Hematopoietic multipotent progenitor cell (in vitro differentiated cells): ENCODE measurements around the gene GABBR2. TPM values are rescaled to one million over a fixed set of nuclear protein-coding genes. Genes with fewer than 3 reads are reported as not detected.

Source experiments
- DNase-seq, 3 donors: peaks; one replicate each; pipeline ENCODE4 v3.0.0-alpha.2; 2011 to 2015; ENCODE audit warnings: low read depth in 2 of 3, low spot score in 2 of 3
- total RNA-seq: library from RNA; depleted of rRNA; stranded (reverse); fragments of >200 nt; gene quantifications from one replicate; pipeline ENCODE4 v1.2.3, GENCODE V29; 2012

The GABBR2 gene
- total RNA-seq, 1 donor = not detected

DNA sequence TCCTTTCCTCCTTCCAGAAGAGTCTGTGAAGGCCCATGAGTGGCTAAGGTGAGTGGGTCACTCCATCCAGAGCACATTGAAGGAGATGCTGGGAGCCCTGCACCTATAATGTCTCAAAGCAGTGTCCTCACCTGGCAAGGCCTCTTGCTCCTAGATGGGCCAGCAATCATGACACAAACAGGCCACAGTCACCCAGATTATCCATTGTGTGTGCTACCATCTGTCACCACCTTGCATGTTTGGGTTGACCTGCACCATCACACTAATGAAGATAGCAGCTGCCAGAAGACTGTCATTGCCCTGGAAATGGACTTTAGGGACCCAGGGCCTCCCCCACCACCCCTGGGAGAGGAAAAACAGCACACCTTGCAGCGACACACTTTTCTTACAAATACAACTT, 69.6 kb downstream of the GABBR2 start:
- no peak for DNase-seq

DNA sequence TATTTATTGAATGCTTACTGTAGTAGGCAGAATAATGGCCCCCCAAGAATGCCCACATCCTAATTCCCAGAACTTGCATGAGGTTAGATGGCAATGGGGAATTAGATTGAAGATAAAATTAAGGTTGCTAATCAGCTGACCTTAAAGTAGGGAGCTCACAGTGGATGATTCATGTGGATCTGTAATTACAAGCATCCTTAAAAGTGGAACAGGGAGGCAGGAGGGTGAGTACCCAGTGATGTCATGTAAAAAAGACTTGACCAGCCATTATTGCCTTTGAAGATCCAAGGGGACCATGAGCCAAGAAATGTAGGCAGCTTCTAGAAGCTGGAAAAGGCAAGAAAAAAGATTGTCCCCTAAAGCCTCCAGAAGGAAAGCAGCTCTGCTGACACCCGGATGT, 71.4 kb downstream of the GABBR2 start:
- DNase-seq = no peak

DNA sequence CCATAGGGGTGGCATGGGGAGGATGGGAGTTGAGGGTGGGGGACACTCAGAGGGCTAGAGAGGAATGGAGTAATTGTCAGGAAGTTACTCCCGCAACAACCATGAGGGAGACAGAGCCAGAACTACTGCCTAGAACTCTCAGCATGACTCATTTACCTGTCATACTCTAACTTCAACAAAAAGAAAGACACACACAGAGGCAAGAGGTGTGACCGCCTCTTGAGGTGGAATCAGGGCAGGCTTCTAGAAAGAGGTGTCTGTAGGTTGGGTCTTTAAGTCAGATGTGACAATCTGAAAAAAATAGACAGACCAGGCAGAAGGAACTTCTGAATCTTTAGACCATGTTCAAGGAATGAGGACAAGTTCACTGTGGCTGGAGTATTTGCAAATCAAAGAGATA, 73.4 kb downstream of the GABBR2 start:
- no peak for DNase-seq

DNA sequence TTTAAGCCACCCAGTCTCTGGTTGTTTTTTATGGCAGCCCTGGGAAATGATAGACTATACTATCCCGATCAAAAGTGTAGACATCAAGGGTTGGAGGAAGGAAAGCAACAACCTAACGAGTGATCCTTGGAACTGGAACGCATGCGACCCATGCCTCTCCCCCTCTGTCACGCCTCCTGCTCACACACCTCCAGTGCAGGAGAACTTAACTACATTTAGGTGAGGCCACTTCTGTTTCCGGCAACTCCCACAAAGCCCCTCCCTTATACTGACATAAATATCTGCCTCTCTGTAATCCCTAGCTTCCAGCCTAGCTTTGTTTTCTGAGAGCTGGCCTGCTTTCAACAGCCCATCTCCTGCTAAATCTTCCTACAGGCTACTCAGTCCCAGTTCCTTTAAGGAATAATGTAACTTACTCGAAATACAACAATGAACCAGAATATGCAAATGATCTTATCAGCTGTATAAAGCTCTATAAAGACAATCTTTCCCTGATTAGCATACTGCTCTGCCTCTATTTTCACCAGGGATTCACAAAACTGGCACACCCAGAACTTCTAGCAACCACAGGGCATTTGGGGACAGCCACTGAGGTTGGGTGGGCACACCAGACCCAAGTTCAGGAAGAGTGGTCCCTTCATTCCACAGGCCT, 73.9 kb downstream of the GABBR2 start:
- no peak for DNase-seq

DNA sequence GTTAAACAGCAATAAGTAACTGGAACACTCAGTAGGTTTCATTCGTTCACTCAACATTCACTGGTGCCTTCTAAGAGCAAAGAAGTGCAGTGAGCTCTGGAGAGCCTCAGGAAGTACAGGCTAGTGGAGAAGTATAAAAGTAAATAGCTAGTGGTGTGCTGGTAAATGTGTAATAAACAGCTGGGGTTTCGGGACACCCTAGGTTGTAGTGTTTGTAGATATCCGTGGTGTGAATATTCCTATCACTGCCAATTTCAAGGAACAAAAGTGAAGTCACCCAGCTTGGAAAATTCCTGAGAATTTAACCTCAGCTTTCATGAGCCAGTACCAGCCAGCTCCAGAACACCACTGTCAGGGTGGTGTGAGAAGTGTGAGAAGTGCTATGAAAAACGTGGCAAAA, 75.9 kb downstream of the GABBR2 start:
- DNase-seq = no peak

DNA sequence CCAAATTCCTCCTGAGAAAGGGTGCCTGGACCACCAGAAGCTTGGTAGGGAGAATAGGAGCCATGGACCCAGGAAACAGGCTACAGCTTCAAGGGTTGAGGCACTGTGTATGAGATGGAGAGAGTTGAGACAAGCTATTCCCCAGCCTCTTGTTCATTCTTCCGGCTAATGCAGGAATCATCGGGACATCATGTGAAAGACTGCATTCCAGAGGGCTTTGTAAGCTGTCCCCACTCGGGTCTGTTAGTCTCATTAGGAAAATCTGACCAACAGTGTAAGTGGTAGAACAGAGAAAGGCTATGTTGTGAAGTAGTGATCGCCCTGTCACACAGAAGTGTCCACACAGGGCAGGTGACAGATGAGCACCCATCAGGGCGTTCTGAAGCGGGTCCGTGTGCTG, 81.4 kb downstream of the GABBR2 start:
- DNase-seq = no peak

DNA sequence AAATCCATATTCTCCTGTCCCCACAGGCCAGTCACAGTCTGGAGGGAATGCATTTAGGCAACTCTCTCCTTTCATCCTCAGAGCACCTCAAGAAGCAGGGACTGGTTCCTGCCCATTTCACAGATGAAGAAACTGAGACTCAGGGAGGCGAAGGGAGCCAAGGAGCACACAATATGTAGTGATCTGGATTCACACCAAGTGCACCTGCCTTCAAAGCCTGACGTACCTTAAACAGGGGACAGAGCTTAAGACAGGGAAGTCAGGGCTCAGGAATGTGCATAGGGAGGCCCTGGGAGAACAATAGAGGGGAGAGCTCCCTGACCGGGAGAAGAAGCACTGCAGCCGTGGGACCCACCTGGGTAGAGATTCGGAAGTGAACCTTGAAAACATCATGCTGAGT, 83.0 kb downstream of the GABBR2 start:
- DNase-seq = no peak

DNA sequence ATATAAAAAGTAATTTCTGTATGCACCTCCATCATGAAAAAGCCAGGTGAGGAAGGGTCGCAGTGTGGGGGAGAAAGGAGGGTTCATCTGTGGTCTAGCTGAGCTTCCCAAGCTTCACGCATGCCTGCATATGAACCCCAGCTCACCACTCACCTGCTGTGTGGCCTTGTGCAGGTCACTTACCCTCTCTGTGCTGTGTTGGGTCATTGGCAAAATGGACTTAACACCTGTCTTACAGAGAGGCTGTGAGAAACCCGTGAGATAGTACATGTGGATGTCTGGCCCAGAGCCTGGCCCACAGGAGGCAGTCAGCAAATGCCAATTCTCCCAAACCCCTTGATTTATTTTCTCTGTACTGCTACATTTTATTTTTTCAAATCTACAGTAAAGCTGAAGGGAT, 88.9 kb downstream of the GABBR2 start:
- no peak for DNase-seq

DNA sequence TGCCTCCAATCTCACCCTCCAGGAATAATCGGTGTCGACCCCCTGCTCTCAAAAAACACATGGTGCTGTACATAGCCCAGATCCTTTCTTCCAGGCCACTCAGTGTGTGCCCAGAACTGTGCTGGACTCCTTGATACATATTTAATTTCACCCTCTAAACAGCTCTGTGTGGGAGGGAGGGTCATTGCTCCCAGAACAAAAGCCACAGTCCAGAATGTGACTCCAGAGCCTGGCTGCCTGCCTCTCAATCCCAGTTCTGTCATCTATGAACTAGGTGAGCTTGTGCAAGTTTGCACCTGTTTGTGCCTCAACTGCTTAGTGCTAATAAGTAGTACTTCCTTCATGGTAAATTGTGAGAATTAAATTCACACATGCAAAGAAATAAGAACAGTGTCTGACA, 93.1 kb downstream of the GABBR2 start:
- DNase-seq = no peak

DNA sequence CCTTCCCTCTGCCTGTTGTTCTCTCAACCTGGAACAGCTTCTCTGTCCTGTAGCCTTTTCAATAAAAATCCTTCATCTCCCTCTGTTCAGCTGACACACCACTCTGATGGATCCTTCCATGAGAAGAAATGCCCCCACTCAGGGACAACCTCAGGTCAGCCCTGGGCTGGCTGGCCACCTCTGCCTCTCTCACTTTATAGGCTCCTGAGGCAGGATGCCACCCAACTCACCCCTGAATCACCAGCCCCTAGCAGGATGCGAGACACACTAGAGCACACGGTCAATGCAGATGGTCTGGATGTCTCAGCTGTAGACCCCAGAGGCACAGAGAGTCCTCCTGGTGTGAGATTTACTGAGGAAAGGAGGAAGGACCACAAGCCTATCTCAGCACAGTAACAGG, 93.8 kb downstream of the GABBR2 start:
- DNase-seq = no peak

DNA sequence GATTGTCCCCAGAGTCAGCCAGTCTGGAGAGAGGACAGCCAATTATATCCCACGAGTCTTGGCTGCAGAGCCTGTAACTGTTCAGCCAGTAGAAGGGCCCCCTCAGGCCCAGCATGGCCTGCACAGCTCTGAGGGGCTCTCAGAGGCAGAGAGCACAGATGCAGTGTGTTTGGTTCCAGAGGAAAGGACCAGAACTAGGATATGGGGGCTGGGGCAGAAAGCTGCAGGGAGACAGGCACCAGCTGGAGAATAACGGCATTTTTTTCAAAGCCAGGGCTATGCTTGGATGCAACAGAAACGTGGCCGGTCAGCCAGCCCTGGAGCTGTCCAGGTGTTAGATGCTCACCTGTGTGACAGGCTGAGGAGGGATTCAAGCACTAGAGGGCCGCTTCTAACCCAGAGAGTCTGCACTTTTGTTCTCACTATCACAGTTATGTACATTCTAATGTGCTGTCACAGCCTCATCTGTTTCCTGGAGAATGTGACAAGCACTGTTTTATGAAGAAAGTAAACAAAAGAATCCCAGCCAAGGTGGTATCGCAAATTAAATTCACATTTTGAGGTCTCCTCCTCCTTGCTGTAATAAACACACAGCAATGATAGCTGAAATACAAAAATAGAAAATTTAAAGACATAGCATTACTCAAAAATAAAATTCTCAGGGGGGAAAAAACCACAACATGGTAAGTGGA, 96.5 kb downstream of the GABBR2 start:
- DNase-seq = no peak

DNA sequence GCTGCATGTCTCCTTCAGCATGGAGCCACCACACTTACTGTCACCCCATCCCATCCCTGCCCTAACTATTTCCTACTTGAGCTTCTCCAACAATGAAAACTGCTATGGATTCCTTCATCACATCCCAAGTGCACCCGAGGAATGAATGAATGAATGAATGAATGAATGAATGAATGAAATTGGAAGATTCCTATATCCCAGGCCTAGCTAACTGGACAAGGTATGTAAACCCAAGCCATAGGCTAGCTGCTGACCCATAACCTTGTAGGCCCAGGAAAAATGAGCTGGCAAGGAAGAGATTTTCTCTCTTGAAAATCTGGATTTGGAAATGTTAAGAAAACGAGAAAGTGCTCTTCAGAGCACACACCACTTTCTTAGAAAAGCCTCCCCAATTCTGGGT, 97.4 kb downstream of the GABBR2 start:
- DNase-seq = no peak

DNA sequence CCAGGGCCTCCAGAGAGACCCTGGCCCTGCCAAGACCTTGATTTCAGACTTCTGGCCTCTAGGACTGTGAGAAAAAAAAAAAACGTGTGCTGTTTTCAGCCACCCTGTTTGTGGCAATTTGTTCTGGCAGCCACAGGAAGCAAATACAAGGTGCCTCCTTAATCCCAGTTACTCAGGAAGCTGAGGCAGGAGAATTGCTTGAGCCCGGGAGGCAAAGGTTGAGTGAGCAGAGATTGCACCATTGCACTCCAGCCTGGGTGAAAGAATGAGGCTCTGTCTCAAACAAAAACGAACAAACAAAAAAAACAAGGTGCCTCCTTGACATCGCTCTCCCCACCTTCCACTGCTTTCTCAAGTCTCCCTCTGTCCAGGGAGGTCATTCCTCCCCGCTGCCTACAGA, 98.0 kb downstream of the GABBR2 start:
- DNase-seq = peak in 1 of 3 donors; percentile 1

DNA sequence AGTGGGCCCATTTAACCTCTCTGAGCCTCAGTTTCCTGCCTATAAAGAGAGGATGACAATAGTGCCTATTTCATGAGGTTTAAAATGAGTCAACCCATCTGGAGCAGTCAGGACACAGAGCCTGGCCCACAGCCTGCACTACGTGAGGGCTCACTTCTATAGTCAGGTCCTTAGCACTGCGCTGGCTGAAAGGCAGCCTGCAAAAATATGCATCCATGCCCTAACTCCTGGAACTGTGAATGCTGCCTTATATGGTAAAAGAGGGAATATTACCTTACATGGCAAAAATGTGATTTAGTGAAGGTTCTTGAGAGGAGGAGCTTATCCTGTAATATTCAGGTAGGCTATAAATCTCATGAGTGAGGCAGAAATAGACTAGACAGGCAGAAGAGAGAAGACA, 98.5 kb downstream of the GABBR2 start:
- DNase-seq = no peak

DNA sequence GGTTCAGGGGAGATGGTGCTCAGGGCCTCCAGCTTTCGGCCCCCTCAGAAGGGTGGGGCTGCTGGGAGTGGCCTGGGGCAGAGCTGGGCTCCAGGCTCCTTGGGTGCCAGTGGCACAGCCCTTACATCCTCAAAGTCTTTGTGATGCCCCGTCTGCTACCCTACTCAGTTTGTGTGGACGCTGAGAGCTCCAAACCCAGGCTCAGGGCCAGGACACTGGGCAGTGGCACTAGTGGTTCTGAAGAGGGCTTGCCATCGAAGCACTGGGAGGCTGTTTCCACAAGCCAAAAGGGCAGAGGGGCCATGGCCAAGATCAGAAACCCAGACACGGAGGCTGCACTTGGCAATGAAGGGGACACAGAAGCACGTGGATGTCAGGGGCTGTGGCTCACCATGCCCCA, 99.1 kb downstream of the GABBR2 start:
- DNase-seq = no peak

DNA sequence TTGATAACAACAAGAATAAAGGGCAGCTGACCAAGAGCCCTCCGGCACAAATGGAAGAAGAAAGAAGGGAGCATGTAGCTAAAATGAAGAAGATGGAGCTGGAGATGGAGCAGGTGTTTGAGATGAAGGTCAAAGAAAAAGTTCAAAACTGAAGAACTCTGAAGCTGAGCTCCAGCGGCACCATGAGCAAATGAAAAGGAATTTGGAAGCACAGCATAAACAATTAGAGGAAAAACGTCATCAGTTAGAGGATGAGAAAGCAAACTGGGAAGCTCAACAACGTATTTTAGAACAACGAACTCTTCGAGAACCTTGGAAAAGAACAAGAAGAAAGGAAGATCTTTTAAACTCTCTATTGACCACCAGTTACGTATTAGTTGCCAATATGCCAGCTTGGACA, 100.9 kb downstream of the GABBR2 start:
- no peak for DNase-seq

DNA sequence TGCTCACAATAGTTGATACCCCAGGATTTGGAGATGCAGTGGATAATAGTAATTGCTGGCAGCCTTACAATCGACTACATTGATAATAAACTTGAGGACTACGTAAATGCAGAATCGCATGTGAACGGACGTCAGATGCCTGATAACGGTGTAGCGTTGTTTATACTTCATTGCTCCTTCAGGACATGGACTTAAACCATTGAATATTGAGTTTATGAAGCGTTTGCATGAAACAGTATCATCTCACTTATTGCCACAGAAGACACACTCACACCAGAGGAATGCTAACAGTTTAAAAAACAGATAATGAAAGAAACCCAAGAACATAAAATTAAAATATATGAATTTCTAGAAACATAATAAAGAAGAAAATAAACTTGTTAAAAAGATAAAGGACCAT, 101.6 kb downstream of the GABBR2 start:
- DNase-seq = no peak

DNA sequence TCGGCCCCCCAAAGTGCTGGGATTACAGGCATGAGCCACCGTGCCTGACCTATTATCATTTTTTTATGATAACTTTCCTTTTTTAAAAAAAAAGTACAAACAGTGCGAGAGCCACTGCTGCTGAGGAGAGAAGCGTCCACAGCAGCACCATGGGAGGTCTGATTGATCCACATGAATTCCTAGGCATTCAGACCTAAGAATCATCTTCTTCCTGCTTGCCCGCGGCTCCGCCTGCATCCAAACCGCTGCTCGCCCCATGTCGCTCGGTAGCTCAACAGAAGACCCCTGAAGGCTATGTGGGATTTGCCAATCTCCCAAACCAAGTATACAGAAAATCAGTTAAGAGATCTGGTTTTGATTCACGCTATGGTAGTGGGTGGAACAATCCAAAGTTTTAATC, 102.0 kb downstream of the GABBR2 start:
- DNase-seq = no peak

DNA sequence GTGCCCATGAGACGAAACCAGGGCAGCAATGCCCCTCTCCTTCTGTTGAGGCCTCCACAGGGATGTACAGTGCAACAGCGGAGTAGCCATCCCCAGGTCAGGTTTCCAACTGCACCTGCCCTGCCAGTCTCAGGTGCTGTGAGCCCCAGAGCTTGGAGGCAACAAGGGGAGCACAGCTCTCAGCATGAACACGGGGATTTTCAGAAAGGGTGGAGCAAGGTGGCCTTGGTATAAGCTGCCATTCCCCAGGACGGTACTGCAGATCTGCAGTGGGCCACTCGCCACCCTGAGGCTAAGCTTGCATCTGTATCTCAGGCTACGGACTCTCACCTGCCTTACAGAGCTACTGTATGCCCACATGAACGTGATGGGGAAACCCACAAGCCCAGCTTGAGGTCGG, 103.6 kb downstream of the GABBR2 start:
- no peak for DNase-seq

DNA sequence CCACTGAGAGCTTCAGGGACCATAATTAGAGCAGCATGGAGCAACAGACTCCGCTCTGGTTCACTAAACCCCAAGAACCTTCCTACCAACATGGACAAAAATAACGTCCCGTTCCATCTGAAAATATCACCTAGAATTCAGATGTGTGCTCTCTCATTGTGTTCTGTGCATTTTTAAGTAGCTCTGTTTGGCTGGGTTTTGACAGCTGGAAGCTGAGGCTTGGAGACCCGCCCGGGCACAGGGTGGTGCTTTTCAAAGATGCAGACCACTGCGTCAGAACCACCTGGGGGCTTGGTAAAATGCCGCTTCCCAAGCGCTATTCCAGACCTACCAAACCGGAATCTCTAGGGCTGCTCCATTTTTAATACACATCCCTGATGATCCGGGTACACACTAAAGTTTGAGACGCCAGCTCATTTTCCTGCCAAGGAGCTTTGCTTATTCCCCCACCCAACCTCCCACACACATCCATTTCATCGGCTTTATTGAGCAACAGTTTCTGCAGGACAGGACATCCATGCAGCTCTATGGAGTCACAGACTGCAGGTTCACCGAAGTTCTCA, 104.8 kb downstream of the GABBR2 start:
- no peak for DNase-seq

DNA sequence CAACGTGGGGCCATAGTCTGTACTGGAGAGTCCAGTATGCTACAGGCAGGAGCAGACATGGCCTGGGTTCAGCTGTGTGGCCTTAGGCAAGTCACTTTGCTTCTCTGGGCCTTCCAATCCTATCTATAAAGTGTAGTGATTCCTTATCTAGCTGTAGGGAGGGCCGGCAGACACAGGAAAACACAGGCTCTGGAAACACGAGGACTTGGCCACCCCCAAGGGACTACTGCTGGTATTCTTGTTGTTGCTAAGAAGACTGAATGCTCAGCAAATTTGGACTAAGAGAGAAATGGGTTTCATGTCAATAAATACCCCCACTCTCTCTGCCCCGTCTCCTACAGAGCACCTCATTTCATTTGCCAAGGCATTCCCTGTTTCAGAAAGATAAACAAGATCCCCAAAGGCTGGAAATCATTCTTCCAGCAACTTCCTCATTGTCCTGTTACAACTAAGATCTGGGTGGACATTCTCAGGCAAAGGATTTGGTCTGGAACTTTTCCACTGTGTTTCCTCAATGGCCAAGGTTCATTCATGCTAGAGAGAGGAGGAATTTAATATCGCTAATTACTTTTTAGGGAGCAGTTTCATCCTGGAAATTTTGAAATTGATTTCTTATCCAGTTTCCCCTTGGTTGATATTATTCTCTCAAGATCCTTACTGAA, 105.8 kb downstream of the GABBR2 start:
- DNase-seq = no peak

DNA sequence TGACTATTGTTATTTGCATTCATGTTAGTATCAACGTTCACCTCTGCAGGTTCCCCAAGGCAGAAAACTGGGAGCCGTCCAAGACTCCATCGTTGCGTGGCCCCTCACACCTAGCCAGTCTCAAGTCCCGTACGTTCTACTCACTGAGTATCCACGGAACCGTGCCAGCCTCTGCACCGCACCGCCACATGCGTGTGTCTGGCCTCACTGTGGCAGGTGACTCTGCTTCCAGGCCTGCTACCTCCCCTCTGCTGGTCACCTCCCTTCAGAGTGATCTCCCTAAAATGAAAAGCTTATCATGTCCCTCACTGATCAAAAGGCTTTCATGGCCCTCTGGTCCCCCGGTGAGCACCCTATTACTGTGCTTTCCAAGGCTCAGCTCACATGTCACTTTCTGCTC, 108.1 kb downstream of the GABBR2 start:
- no peak for DNase-seq
